GM12874 (cell line): ENCODE data around the gene MAP3K21.

Experiments used
- CTCF ChIP-seq: IDR thresholded peaks from 2 replicates; pipeline ENCODE4 v1.5.1; 2011; ENCODE audit warnings: low read depth, mild to moderate bottlenecking, control low read depth, low read length, moderate library complexity; ENCODE audit not compliant: insufficient read depth

MAP3K21 gene

GRCh38 chr1:233432916-233433315 is 105.4 kb downstream of the MAP3K21 start:
- no peak for TF ChIP-seq CTCF

GRCh38 chr1:233433436-233434210 is 106.1 kb downstream of the MAP3K21 start:
- no peak for TF ChIP-seq CTCF
